Fibroblast of lung (primary cell): ENCODE measurements around the gene ISYNA1. TPM values are rescaled to one million over a fixed set of nuclear protein-coding genes. Genes with fewer than 3 reads are reported as not detected.

Experiments
- DNase-seq, 2 donors: peaks; one replicate each; pipeline versions ENCODE4 v3.0.0 to v3.0.0-alpha.2; 2010; ENCODE audit warnings: low read depth in 2 of 2
- H2AFZ ChIP-seq: 2 replicates; pipeline ENCODE4 v1.5.1; 2012; ENCODE audit warnings: low read length, control low read depth, inconsistent platforms
- H3K27ac ChIP-seq: 2 replicates; pipeline ENCODE4 v1.5.1; 2011; ENCODE audit warnings: low read length, control low read depth; ENCODE audit not compliant: insufficient read depth
- H3K27me3 ChIP-seq: 2 replicates; pipeline ENCODE4 v1.5.1; 2011; ENCODE audit warnings: mild to moderate bottlenecking, low read length; ENCODE audit not compliant: control insufficient read depth, insufficient read depth
- H3K36me3 ChIP-seq: 2 replicates; pipeline ENCODE4 v1.5.1; 2011; ENCODE audit warnings: low read length; ENCODE audit not compliant: control insufficient read depth, insufficient read depth
- H3K4me1 ChIP-seq: 2 replicates; pipeline ENCODE4 v1.5.1; 2011; ENCODE audit warnings: low read length; ENCODE audit not compliant: control insufficient read depth, insufficient read depth; ENCODE audit errors: extremely low read depth
- H3K4me2 ChIP-seq: 2 replicates; pipeline ENCODE4 v1.5.1; 2011; ENCODE audit warnings: low read length, control low read depth; ENCODE audit not compliant: insufficient read depth; ENCODE audit errors: extremely low read depth
- H3K4me3 ChIP-seq, 4 experiments: fragments of 200-600 bp in 1 of 4; sonication (generic) in 1 of 4; replicated peaks in 1 of 4; 2 replicates each; pipeline ENCODE4 v1.5.1; 2011 to 2016; ENCODE audit warnings: low read length in 4 of 4, low read depth in 3 of 4, mild to moderate bottlenecking in 3 of 4, control low read depth in 2 of 4, inconsistent platforms in 1 of 4, mixed read lengths in 1 of 4; ENCODE audit not compliant: insufficient read depth in 1 of 4; ENCODE audit errors: control extremely low read depth in 1 of 4
- H3K79me2 ChIP-seq: 2 replicates; pipeline ENCODE4 v1.5.1; 2012; ENCODE audit warnings: mild to moderate bottlenecking, low read length, inconsistent platforms; ENCODE audit not compliant: control insufficient read depth, insufficient read depth
- H3K9ac ChIP-seq: 2 replicates; pipeline ENCODE4 v1.5.1; 2011; ENCODE audit warnings: mild to moderate bottlenecking, low read length, control low read depth; ENCODE audit not compliant: insufficient read depth
- H3K9me3 ChIP-seq: 2 replicates; pipeline ENCODE4 v1.5.1; 2012; ENCODE audit warnings: low read depth, low read length; ENCODE audit not compliant: control insufficient read depth, insufficient read depth
- H4K20me1 ChIP-seq: 2 replicates; pipeline ENCODE4 v1.5.1; 2011; ENCODE audit warnings: low read length; ENCODE audit not compliant: control insufficient read depth, insufficient read depth; ENCODE audit errors: extremely low read depth
- EZH2 ChIP-seq: IDR thresholded peaks from 2 replicates; pipeline ENCODE4 v1.5.1; 2012; ENCODE audit warnings: low read length, control low read depth, mild to moderate bottlenecking; ENCODE audit errors: missing control alignments
- polyA plus RNA-seq, 2 donors: library from polyadenylated mRNA; depleted of rRNA in 1 of 2; stranded (reverse) in 1 of 2; unstranded in 1 of 2; fragments of >200 nt; gene quantifications; 2 replicates each; pipeline ENCODE4 v1.2.1, GENCODE V29; 2011 to 2012; ENCODE audit warnings: missing spikeins in 1 of 2
- total RNA-seq: library from RNA; depleted of rRNA; stranded (reverse); fragments of >200 nt; gene quantifications from 2 replicates; pipeline ENCODE4 v1.2.1, GENCODE V29; 2014
- TF ChIP-seq, protein P1 (sequence below), 2 donors: IDR thresholded peaks in 1 of 2; conservative IDR thresholded peaks in 1 of 2; 1 replicate in 1 of 2; 2 replicates in 1 of 2; pipeline ENCODE4 v1.5.1; 2011 to 2012; ENCODE audit warnings: low read length in 2 of 2, control low read depth in 1 of 2, inconsistent platforms in 1 of 2, low read depth in 1 of 2, mild to moderate bottlenecking in 1 of 2

The ISYNA1 gene
- total and polyA plus RNA-seq, 2 donors (not counting 1 experiment from before 2014, with no cell fraction given): 10.3 to 25.6 TPM

DNA sequence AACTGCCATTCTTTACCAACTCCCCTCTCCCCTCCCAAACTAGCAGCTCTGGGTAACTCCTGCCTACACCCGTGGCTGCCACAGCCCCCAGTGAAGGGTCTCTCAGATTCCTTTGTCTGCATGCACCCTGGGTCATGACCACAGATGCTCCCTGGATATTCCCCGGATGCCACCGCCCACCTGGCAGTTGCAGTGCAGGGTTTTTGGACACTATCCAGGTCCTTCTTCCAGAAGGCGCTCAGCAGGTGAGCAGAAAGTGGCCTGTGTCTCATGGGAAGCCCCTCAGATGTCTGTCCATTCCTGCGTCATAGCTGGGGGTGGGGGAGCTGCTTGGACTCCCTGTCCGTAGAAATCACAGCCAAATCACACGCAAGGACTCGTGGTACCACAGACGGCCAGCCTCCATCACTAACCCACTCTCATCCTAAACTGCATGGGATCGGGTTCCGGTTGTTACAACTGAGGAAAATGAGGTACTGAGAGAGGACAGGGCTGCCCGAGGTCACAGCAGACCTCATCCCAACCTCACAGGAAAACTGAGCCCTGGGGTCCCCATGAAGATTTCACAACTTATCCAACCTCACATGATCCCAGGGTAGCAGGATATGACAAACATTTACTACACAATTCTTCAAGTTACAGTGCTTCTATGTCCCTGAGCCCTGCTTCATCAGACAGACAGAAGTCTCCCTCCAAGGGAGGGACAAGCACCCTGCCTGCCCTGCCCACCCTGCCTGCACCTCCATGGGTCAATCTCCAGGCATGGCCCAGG is 45.4 kb upstream of the ISYNA1 start:
- no peaks in the 10 kb centered on the region for H4K20me1 ChIP-seq
- no peak overlapping the region for H2AFZ ChIP-seq
- no peak overlapping the region for H3K9ac ChIP-seq
- no peaks in the 10 kb centered on the region for H3K36me3 ChIP-seq
- no peak overlapping the region for H3K27ac ChIP-seq
- no peak for TF ChIP-seq EZH2
- TF ChIP-seq, protein P1, sequence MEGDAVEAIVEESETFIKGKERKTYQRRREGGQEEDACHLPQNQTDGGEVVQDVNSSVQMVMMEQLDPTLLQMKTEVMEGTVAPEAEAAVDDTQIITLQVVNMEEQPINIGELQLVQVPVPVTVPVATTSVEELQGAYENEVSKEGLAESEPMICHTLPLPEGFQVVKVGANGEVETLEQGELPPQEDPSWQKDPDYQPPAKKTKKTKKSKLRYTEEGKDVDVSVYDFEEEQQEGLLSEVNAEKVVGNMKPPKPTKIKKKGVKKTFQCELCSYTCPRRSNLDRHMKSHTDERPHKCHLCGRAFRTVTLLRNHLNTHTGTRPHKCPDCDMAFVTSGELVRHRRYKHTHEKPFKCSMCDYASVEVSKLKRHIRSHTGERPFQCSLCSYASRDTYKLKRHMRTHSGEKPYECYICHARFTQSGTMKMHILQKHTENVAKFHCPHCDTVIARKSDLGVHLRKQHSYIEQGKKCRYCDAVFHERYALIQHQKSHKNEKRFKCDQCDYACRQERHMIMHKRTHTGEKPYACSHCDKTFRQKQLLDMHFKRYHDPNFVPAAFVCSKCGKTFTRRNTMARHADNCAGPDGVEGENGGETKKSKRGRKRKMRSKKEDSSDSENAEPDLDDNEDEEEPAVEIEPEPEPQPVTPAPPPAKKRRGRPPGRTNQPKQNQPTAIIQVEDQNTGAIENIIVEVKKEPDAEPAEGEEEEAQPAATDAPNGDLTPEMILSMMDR (conservative IDR thresholded peaks at IDR 0.05 in 1 of 2, IDR thresholded peaks at IDR 0.05 in 1 of 2; ENCODE audit: low read depth in 1 of 2, low read length in 2 of 2): no peak
- H3K79me2 ChIP-seq: peaks cover 75% of the 10 kb centered on the region
- DNase-seq: no peak
- H3K4me3 ChIP-seq: no peak overlapping the region
- no peaks in the 10 kb centered on the region for H3K9me3 ChIP-seq
- no peak overlapping the region for H3K4me2 ChIP-seq
- H3K4me1 ChIP-seq: peaks cover 22% of the 10 kb centered on the region
- no peaks in the 10 kb centered on the region for H3K27me3 ChIP-seq

DNA sequence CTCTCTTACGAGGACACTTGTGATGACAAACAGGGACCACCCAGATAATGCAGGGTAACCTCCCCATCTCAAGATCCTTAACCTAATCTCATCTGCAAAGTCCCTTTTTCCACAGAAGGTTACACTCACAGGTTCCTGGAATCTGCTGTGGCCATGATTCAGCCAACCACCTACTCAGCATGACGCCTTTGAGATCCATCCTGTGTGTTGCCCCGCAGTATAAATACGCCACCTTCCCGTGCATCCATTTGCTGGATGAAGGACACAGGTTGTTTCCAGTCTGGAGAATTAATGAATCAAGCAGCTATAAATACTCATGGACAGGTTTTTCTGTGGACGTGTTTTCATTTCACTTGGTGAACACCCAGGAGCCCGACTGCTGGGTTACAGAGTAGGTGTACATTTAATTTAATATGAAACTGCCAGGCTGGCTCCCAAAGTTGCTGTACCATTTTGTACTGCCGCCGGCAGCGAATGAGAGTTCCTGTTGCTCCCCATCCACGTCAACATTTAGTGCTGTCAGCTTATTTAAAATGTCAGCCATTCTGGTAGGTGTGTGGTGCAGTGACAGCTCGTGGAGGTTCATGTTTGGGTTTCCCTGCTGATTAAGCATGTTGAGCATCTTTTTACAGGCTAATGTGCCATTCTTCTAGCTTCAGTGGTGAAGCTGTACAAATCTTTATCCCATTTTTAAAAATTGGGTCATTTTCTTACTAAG is 43.7 kb upstream of the ISYNA1 start:
- no peaks in the 10 kb centered on the region for H3K9me3 ChIP-seq
- H3K79me2 ChIP-seq: peaks cover 71% of the 10 kb centered on the region
- no peak overlapping the region for H3K9ac ChIP-seq
- H3K27me3 ChIP-seq: no peaks in the 10 kb centered on the region
- H3K4me2 ChIP-seq: no peak overlapping the region
- peak in 1 of 2 donors; percentile 70 for DNase-seq
- H3K4me1 ChIP-seq: peaks cover 22% of the 10 kb centered on the region
- TF ChIP-seq EZH2: no peak
- TF ChIP-seq, protein P1 (conservative IDR thresholded peaks at IDR 0.05 in 1 of 2, IDR thresholded peaks at IDR 0.05 in 1 of 2; ENCODE audit: low read depth in 1 of 2, low read length in 2 of 2): no peak
- no peak overlapping the region for H3K4me3 ChIP-seq
- H2AFZ ChIP-seq: no peak overlapping the region
- no peaks in the 10 kb centered on the region for H4K20me1 ChIP-seq
- H3K27ac ChIP-seq: no peak overlapping the region
- H3K36me3 ChIP-seq: no peaks in the 10 kb centered on the region

DNA sequence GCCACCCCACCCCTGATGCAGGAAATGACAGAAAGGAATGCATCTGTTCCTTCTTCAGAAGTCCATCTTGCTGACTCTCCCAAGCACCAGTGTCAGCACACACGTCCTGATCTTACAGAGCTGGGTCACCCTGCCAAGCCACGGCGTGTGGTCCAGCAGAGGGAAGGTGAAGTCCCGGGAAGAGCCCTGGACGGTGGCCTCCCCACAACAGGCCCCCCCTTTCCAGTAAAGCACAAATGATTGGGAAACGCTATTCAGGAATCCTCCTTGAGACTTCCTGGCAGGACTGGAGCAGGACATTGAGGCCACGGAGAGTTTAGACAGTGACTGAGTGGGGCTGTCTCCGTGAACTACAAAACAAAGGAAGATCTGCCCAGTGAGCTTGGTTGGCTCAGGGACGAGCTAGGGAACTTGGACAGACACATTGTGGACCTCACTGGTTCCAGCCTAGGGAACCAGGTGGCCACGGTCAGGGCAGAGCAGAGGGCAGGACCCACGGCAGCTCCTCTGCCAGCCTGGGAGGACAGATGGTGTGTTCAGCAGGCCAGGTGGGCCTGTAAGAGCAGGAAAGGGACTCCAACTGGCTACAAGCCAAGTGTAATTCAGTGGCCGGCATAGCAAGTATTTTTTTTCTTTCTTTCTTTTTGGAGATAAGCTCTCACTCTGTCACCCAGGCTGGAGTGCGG is 42.2 kb upstream of the ISYNA1 start:
- H3K36me3 ChIP-seq: no peaks in the 10 kb centered on the region
- H3K79me2 ChIP-seq: peaks cover 73% of the 10 kb centered on the region
- H3K4me2 ChIP-seq: peak overlapping the region; percentile 28
- peak; percentile 62 to 66 for DNase-seq
- H3K27ac ChIP-seq: peak overlapping the region; percentile 71
- peak overlapping the region; percentile 17 for H3K9ac ChIP-seq
- no peaks in the 10 kb centered on the region for H3K9me3 ChIP-seq
- H4K20me1 ChIP-seq: no peaks in the 10 kb centered on the region
- H3K4me3 ChIP-seq: no peak overlapping the region
- peaks cover 17% of the 10 kb centered on the region for H3K4me1 ChIP-seq
- TF ChIP-seq, protein P1 (conservative IDR thresholded peaks at IDR 0.05 in 1 of 2, IDR thresholded peaks at IDR 0.05 in 1 of 2; ENCODE audit: low read depth in 1 of 2, low read length in 2 of 2): no peak
- no peak for TF ChIP-seq EZH2
- no peak overlapping the region for H2AFZ ChIP-seq
- H3K27me3 ChIP-seq: no peaks in the 10 kb centered on the region
